Breast epithelium (tissue), 3 donors: Measurements from ENCODE around the gene KIF26B.

Experiments used
- POLR2A ChIP-seq: fragments of 450-650 bp; IDR thresholded peaks from one replicate; pipeline ENCODE4 v1.6.1; 2016; ENCODE audit warnings: antibody characterized with exemption, mild to moderate bottlenecking, moderate library complexity
- POLR2AphosphoS5 ChIP-seq, 3 donors: sonication (generic); formaldehyde crosslinking; IDR thresholded peaks; one replicate each; pipeline ENCODE4 v1.6.1; 2017; ENCODE audit warnings: antibody characterized with exemption in 3 of 3

GRCh38 chr1:245750261-245750660, 595.5 kb downstream of the KIF26B start:
- TF ChIP-seq POLR2AphosphoS5 (IDR thresholded peaks at IDR 0.05) (no peak), POLR2A (no peak)
